ENCODE data around the gene BCAS3.

BCAS3 gene

DNA sequence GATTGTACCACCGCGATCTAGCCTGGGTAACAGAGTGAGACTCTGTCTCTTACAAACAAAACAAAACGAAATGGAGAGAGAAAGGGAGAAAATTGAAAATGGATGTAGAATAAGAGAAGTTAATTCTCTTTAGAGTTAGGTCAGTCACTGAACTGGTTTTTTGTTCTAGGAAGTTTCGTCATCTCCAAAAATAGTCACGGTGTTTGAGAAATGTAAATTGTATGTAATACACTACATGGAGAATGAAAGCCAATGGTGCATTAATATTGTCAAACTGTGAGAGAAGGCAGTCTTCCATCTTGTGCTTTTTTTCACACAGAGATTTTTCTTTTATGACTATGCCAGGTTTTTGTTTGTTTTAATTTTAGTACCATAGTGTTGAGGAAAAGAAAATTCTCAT, 145.9 kb downstream of the BCAS3 start:
- Histone ChIP-seq H3K27me3 (ENCODE audit: insufficient read depth, low read length, poor library complexity) (no peaks in the 10 kb centered on the region), H4K5ac (ENCODE audit: low read length) (no peak overlapping the region), H4K8ac (ENCODE audit: low read depth, low read length) (no peak overlapping the region), H3K18ac (ENCODE audit: low read length) (no peak overlapping the region), H3K4me1 (ENCODE audit: control insufficient read depth, low read depth, low read length) (no peaks in the 10 kb centered on the region), H3K27ac (ENCODE audit: low read depth, low read length) (no peak overlapping the region), H2BK15ac (replicated peaks; ENCODE audit: low read depth) (no peak overlapping the region), H3K4ac (ENCODE audit: low read depth, low read length) (no peak overlapping the region), H2AK5ac (ENCODE audit: low read length) (no peak overlapping the region), H3K9ac (ENCODE audit: low read length) (no peak overlapping the region), H2BK5ac (ENCODE audit: low read length) (no peak overlapping the region), H3K23ac (ENCODE audit: low read length) (no peak overlapping the region), H3K56ac (ENCODE audit: low read length) (no peak overlapping the region), H3K79me2 (ENCODE audit: control insufficient read depth, insufficient read depth, low read length) (no peaks in the 10 kb centered on the region), H3K36me3 (ENCODE audit: control insufficient read depth, insufficient read depth, low read length) (no peaks in the 10 kb centered on the region), H2BK120ac (ENCODE audit: low read depth, low read length) (no peak overlapping the region), H3K79me1 (ENCODE audit: low read length) (no peaks in the 10 kb centered on the region), H3K4me3 (ENCODE audit: low read length) (no peak overlapping the region), H3K4me2 (ENCODE audit: low read length) (no peak overlapping the region)
- DNase-seq, result no peak
- no CpG with 5 or more reads among the region's 5 CpGs for WGBS (ENCODE audit: extremely low coverage, insufficient coverage, low lambda C conversion rate)

- no peak overlapping the region for H2BK120ac ChIP-seq (ENCODE audit: low read depth, low read length)
- H2AK5ac ChIP-seq (ENCODE audit: low read length), result no peak overlapping the region
- H3K23ac ChIP-seq (ENCODE audit: low read length), result no peak overlapping the region
- H3K56ac ChIP-seq (ENCODE audit: low read length), result no peak overlapping the region
- H2BK15ac ChIP-seq (replicated peaks; ENCODE audit: low read depth), result no peak overlapping the region
- no peak overlapping the region for H3K4me3 ChIP-seq (ENCODE audit: low read length)
- no peak overlapping the region for H3K9ac ChIP-seq (ENCODE audit: low read length)
- WGBS (ENCODE audit: extremely low coverage, insufficient coverage, low lambda C conversion rate), result no CpG with 5 or more reads among the region's 1 CpG
- H2BK5ac ChIP-seq (ENCODE audit: low read length), result no peak overlapping the region
- DNase-seq, result no peak
- no peak overlapping the region for H3K27ac ChIP-seq (ENCODE audit: low read depth, low read length)
- no peaks in the 10 kb centered on the region for H3K36me3 ChIP-seq (ENCODE audit: control insufficient read depth, insufficient read depth, low read length)
- no peaks in the 10 kb centered on the region for H3K27me3 ChIP-seq (ENCODE audit: insufficient read depth, low read length, poor library complexity)
- H3K79me1 ChIP-seq (ENCODE audit: low read length), result no peaks in the 10 kb centered on the region
- no peaks in the 10 kb centered on the region for H3K4me1 ChIP-seq (ENCODE audit: control insufficient read depth, low read depth, low read length)
- H3K79me2 ChIP-seq (ENCODE audit: control insufficient read depth, insufficient read depth, low read length), result no peaks in the 10 kb centered on the region
- no peak overlapping the region for H4K8ac ChIP-seq (ENCODE audit: low read depth, low read length)
- no peak overlapping the region for H3K4ac ChIP-seq (ENCODE audit: low read depth, low read length)
- no peak overlapping the region for H3K18ac ChIP-seq (ENCODE audit: low read length)
- no peak overlapping the region for H4K5ac ChIP-seq (ENCODE audit: low read length)
- H3K4me2 ChIP-seq (ENCODE audit: low read length), result no peak overlapping the region
Measured at GRCh38 chr17:60825351-60825750, 147.7 kb downstream of the BCAS3 start.

GRCh38 chr17:60827943-60828342, 150.3 kb downstream of the BCAS3 start:
- Histone ChIP-seq H3K4me2 (ENCODE audit: low read length) (no peak overlapping the region), H3K18ac (ENCODE audit: low read length) (no peak overlapping the region), H3K9ac (ENCODE audit: low read length) (no peak overlapping the region), H3K23ac (ENCODE audit: low read length) (no peak overlapping the region), H3K4me1 (ENCODE audit: control insufficient read depth, low read depth, low read length) (no peaks in the 10 kb centered on the region), H3K27me3 (ENCODE audit: insufficient read depth, low read length, poor library complexity) (no peaks in the 10 kb centered on the region), H2BK5ac (ENCODE audit: low read length) (no peak overlapping the region), H2BK15ac (replicated peaks; ENCODE audit: low read depth) (no peak overlapping the region), H2BK120ac (ENCODE audit: low read depth, low read length) (no peak overlapping the region), H3K56ac (ENCODE audit: low read length) (no peak overlapping the region), H3K36me3 (ENCODE audit: control insufficient read depth, insufficient read depth, low read length) (no peaks in the 10 kb centered on the region), H2AK5ac (ENCODE audit: low read length) (no peak overlapping the region), H4K5ac (ENCODE audit: low read length) (no peak overlapping the region), H3K4ac (ENCODE audit: low read depth, low read length) (no peak overlapping the region), H3K4me3 (ENCODE audit: low read length) (no peak overlapping the region), H3K79me1 (ENCODE audit: low read length) (no peaks in the 10 kb centered on the region), H4K8ac (ENCODE audit: low read depth, low read length) (no peak overlapping the region), H3K27ac (ENCODE audit: low read depth, low read length) (no peak overlapping the region), H3K79me2 (ENCODE audit: control insufficient read depth, insufficient read depth, low read length) (no peaks in the 10 kb centered on the region)
- no peak for DNase-seq

DNA sequence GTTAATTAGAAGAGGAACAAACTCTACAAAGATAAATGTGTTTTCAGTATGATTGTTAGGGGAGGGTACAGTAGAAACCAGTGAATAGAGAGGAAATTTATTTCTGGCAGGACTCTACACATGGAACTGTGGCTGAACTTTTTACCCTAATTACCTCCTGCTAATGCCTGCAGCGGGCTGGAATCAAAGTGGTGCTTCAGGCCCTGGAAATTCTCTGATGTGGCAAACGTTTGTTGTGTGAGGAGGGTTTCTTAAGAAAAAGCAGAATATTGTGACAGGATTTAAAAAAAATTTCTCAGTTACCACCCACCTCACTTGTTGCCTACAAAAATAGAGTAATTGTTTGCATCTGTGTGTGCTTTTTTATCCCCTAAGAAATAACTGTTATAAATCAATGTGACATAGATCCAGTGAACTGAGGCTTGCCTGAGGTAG, 154.5 kb downstream of the BCAS3 start:
- H3K18ac ChIP-seq (ENCODE audit: low read length), result no peak overlapping the region
- no peak overlapping the region for H3K4ac ChIP-seq (ENCODE audit: low read depth, low read length)
- H3K4me1 ChIP-seq (ENCODE audit: control insufficient read depth, low read depth, low read length), result no peaks in the 10 kb centered on the region
- H3K27ac ChIP-seq (ENCODE audit: low read depth, low read length), result no peak overlapping the region
- H3K36me3 ChIP-seq (ENCODE audit: control insufficient read depth, insufficient read depth, low read length), result no peaks in the 10 kb centered on the region
- no peak overlapping the region for H3K9ac ChIP-seq (ENCODE audit: low read length)
- no peaks in the 10 kb centered on the region for H3K79me1 ChIP-seq (ENCODE audit: low read length)
- H4K8ac ChIP-seq (ENCODE audit: low read depth, low read length), result no peak overlapping the region
- no peak overlapping the region for H2BK5ac ChIP-seq (ENCODE audit: low read length)
- H3K23ac ChIP-seq (ENCODE audit: low read length), result no peak overlapping the region
- no peak overlapping the region for H2AK5ac ChIP-seq (ENCODE audit: low read length)
- no peak overlapping the region for H2BK15ac ChIP-seq (replicated peaks; ENCODE audit: low read depth)
- H2BK120ac ChIP-seq (ENCODE audit: low read depth, low read length), result no peak overlapping the region
- H3K4me3 ChIP-seq (ENCODE audit: low read length), result no peak overlapping the region
- H3K27me3 ChIP-seq (ENCODE audit: insufficient read depth, low read length, poor library complexity), result no peaks in the 10 kb centered on the region
- H3K56ac ChIP-seq (ENCODE audit: low read length), result no peak overlapping the region
- H3K79me2 ChIP-seq (ENCODE audit: control insufficient read depth, insufficient read depth, low read length), result no peaks in the 10 kb centered on the region
- WGBS (ENCODE audit: extremely low coverage, insufficient coverage, low lambda C conversion rate), result no CpG with 5 or more reads among the region's 2 CpGs
- no peak overlapping the region for H4K5ac ChIP-seq (ENCODE audit: low read length)
- H3K4me2 ChIP-seq (ENCODE audit: low read length), result no peak overlapping the region
- DNase-seq, result no peak

DNA sequence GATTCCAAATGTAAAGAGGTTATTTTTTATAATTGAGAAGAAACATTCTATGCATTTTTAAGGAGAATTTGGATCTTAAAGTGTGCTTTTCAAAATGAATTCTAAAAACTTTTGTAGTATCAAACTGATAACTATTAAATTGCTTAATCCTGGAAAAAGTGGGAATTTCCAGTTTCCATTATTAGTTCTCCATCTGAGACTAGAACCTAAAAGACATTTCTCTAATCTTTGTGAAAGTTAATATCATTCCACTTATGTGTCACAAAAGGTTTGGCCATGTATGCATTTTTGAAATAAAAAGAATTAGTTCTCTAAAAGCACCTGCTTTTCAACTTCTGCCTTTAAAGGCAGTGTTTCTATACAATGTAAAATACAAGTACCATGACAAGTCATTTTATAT, 155.0 kb downstream of the BCAS3 start:
- no peaks in the 10 kb centered on the region for H3K36me3 ChIP-seq (ENCODE audit: control insufficient read depth, insufficient read depth, low read length)
- H4K8ac ChIP-seq (ENCODE audit: low read depth, low read length), result no peak overlapping the region
- H2BK5ac ChIP-seq (ENCODE audit: low read length), result no peak overlapping the region
- no peak overlapping the region for H3K18ac ChIP-seq (ENCODE audit: low read length)
- no peak overlapping the region for H3K4ac ChIP-seq (ENCODE audit: low read depth, low read length)
- no peaks in the 10 kb centered on the region for H3K79me1 ChIP-seq (ENCODE audit: low read length)
- H3K4me1 ChIP-seq (ENCODE audit: control insufficient read depth, low read depth, low read length), result no peaks in the 10 kb centered on the region
- no peak overlapping the region for H2BK120ac ChIP-seq (ENCODE audit: low read depth, low read length)
- H3K23ac ChIP-seq (ENCODE audit: low read length), result no peak overlapping the region
- no peak overlapping the region for H3K9ac ChIP-seq (ENCODE audit: low read length)
- H2BK15ac ChIP-seq (replicated peaks; ENCODE audit: low read depth), result no peak overlapping the region
- no peaks in the 10 kb centered on the region for H3K79me2 ChIP-seq (ENCODE audit: control insufficient read depth, insufficient read depth, low read length)
- H3K4me2 ChIP-seq (ENCODE audit: low read length), result no peak overlapping the region
- H2AK5ac ChIP-seq (ENCODE audit: low read length), result no peak overlapping the region
- no peak overlapping the region for H3K4me3 ChIP-seq (ENCODE audit: low read length)
- DNase-seq, result no peak
- no peak overlapping the region for H3K56ac ChIP-seq (ENCODE audit: low read length)
- H3K27ac ChIP-seq (ENCODE audit: low read depth, low read length), result no peak overlapping the region
- H4K5ac ChIP-seq (ENCODE audit: low read length), result no peak overlapping the region
- H3K27me3 ChIP-seq (ENCODE audit: insufficient read depth, low read length, poor library complexity), result no peaks in the 10 kb centered on the region

DNA sequence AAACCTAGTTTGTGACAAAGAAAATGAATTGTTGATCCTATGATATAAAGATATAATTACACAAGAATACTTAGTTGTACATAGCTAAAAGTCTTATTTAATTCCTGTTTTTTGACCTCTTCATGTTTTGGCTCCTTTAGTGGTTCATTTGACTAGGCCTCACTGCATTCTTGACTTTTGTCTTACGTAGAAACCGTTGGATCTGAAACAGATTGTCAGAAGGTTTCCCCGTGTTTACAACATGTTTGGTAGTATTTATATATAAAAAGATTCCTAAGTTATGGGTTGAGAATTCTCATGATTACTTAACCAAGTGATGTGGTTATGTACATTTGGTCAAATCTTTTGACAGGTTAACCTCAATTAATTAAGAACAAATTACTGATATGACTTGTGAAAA, 162.8 kb downstream of the BCAS3 start:
- no peak overlapping the region for H3K18ac ChIP-seq (ENCODE audit: low read length)
- no peak overlapping the region for H3K23ac ChIP-seq (ENCODE audit: low read length)
- H3K4me2 ChIP-seq (ENCODE audit: low read length), result no peak overlapping the region
- no peak overlapping the region for H2BK15ac ChIP-seq (replicated peaks; ENCODE audit: low read depth)
- H3K4me3 ChIP-seq (ENCODE audit: low read length), result no peak overlapping the region
- no peak overlapping the region for H2AK5ac ChIP-seq (ENCODE audit: low read length)
- no peak overlapping the region for H4K8ac ChIP-seq (ENCODE audit: low read depth, low read length)
- WGBS (ENCODE audit: extremely low coverage, insufficient coverage, low lambda C conversion rate), result no CpG with 5 or more reads among the region's 3 CpGs
- H3K36me3 ChIP-seq (ENCODE audit: control insufficient read depth, insufficient read depth, low read length), result no peaks in the 10 kb centered on the region
- no peak overlapping the region for H3K9ac ChIP-seq (ENCODE audit: low read length)
- H2BK120ac ChIP-seq (ENCODE audit: low read depth, low read length), result no peak overlapping the region
- no peak overlapping the region for H2BK5ac ChIP-seq (ENCODE audit: low read length)
- H3K27ac ChIP-seq (ENCODE audit: low read depth, low read length), result no peak overlapping the region
- H4K5ac ChIP-seq (ENCODE audit: low read length), result no peak overlapping the region
- no peaks in the 10 kb centered on the region for H3K4me1 ChIP-seq (ENCODE audit: control insufficient read depth, low read depth, low read length)
- H3K79me2 ChIP-seq (ENCODE audit: control insufficient read depth, insufficient read depth, low read length), result no peaks in the 10 kb centered on the region
- H3K27me3 ChIP-seq (ENCODE audit: insufficient read depth, low read length, poor library complexity), result no peaks in the 10 kb centered on the region
- no peak for DNase-seq
- H3K56ac ChIP-seq (ENCODE audit: low read length), result no peak overlapping the region
- no peak overlapping the region for H3K4ac ChIP-seq (ENCODE audit: low read depth, low read length)
- H3K79me1 ChIP-seq (ENCODE audit: low read length), result no peaks in the 10 kb centered on the region

Data from mesendoderm (in vitro differentiated cells).